HG02970 (cell line): ENCODE results near the gene MAGEC3.
"Not testable (repeated sequence)": the region's sequence is repeated elsewhere in the genome, so short reads cannot be mapped to it uniquely, and the experiment has no call there.

ENCODE experiments used
- ATAC-seq: cut with Tn5 transposase; IDR thresholded peaks from one replicate; pipeline ENCODE4 v1.9.1; 2021; ENCODE audit warnings: mild to moderate bottlenecking, moderate library complexity, moderate number of reproducible peaks; ENCODE audit not compliant: unreplicated experiment, low FRiP score

The MAGEC3 gene, protein sequence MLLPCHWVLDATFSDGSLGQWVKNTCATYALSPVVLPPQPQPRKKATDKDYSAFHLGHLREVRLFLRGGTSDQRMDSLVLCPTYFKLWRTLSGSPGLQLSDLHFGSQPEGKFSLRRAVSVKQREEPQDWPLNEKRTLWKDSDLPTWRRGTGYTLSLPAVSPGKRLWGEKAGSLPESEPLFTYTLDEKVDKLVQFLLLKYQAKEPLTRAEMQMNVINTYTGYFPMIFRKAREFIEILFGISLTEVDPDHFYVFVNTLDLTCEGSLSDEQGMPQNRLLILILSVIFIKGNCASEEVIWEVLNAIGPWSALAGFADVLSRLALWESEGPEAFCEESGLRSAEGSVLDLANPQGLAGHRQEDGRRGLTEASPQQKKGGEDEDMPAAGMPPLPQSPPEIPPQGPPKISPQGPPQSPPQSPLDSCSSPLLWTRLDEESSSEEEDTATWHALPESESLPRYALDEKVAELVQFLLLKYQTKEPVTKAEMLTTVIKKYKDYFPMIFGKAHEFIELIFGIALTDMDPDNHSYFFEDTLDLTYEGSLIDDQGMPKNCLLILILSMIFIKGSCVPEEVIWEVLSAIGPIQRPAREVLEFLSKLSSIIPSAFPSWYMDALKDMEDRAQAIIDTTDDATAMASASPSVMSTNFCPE

GRCh38 chrX:141838016-141838415 lies at the start of gene MAGEC3:
Gene MAGEC3 (plus strand): TSS chrX:141838316. CDS start chrX:141838316, 0 bp downstream.
- ATAC-seq: no peak

DNA sequence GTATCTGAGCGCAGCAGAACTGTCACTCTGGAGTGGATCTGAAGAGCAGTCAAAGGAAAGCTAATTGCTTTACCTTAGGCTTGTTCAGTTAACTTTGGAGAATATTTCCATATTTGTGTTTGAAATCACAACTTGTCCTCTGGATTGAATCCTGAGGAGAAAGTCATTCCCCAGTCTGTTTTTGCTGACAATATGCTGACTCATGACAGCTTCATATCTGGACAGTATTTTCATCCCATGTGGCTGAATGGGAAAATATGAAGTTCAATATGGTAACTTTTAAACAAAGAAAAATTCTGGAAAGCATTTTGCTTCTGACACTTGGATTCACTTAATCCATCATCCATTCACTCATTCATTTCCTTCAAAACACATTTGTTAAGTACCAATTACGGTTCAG lies 46.3 kb upstream of the MAGEC3 start:
- no peak for ATAC-seq

- ATAC-seq: no peak
Measured at GRCh38 chrX:141811438-141811837, 26.7 kb upstream of the MAGEC3 start.

DNA sequence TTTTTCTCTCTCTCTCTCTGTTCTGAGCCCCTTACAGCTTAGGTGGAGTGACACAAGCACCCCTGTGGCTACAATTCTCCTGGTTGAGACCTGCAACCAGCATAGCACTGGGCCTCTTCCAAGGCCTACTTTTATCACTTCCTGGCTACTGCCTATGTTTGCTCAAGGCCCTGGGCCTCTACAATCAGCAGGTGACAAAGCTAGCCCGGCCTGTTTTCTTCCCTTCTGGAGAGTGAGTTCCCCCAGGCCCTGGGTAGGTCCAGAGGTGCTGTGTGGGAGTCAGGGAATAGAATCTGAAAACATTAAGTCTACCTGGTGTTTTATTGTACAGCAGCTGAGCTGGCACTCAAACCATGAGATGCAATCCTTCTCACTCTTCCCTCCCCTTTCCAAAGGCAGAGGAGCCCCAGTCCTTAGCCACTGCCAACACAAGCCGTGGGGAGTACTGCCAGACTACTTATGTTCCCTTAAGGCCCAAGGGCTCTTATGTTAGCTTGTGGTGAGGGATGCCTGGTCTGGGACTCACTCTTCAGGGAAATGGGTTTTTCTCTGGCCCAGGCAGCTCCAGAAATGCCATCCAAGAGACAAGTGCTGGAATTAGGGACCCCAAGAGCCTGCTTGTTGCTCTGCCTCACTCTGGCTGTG lies 23.8 kb upstream of the MAGEC3 start:
- no peak for ATAC-seq

- no peak for ATAC-seq
Measured at GRCh38 chrX:141815904-141816303, 22.2 kb upstream of the MAGEC3 start.

DNA sequence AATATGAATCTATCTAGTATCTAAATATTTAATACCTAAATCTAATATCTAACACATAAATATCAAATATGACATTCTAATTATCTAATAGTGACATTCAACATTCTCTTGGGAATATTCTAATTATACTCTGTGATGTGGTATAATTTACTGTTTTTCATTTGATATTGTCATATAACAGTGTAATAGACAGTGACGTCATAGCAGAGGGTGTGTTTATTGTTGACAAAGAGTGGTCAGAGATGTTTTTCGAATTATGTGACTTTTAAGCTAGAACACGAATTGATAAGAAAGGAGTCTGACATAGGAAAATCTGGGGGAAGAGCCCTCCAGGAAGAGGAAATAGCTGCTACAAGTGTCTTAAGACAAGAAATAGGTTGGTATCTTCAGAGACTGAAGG lies 5.9 kb upstream of the MAGEC3 start:
- no peak for ATAC-seq

DNA sequence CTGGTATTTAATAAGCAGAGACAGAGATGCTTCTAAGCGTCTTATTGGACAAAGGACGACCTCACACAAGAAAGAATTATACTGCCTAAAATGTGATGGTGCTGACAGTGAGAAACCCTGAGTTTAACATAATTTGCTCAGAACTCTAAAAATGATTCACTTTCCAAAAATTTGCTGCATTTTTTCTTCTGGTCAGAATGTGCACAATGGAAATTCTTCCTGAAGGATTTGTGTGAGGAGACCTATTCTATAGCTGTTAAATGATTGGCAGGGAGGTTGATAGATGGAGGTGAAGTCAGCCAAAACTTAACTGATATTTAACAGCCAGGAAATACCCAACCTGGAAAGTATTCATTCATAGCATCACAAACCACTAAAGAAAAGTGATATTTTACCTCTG lies 1.7 kb downstream of the MAGEC3 start:
- ATAC-seq: no peak

DNA sequence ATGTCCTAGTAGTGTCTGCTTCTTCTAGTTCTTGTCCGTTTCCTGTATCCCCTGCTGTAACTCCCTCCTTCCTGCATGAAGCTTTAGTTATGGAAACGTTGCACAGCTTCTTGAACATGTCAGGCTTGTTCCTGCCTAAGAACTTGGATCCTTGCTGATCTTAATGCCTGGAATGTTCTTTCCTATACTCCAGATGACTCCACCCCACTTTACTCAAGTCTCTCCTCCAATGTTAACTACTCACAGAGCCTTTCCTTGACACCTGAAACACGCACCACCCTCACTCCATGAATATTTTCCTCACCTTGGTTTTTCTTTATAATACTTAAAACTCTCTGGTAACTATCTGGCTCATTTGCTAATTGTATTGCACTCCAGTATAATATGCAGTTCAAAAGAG lies 19.4 kb downstream of the MAGEC3 start:
- ATAC-seq: no peak

DNA sequence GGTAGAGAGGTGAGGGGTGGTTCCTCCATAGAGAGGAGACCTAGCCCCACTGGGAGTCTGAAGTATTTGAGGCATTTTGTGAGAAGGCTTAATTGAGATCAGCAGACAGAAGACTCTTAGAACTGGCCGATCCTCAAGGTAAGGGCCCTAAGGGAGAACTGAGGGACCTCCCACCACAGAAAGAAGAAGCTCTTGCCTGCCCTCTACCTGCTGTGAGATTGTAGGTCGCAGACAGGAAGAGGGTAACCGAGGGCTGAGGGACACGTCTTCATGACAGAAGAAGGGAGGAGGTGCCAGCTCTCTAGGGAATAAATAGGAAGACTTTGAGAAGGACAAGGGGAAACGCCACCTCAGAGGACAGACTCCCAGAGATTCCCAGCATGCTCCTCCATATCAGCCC lies 41.5 kb downstream of the MAGEC3 start:
- ATAC-seq: no peak

- not testable (repeated sequence) for ATAC-seq
Measured at GRCh38 chrX:141888811-141889210, 50.7 kb downstream of the MAGEC3 start.

DNA sequence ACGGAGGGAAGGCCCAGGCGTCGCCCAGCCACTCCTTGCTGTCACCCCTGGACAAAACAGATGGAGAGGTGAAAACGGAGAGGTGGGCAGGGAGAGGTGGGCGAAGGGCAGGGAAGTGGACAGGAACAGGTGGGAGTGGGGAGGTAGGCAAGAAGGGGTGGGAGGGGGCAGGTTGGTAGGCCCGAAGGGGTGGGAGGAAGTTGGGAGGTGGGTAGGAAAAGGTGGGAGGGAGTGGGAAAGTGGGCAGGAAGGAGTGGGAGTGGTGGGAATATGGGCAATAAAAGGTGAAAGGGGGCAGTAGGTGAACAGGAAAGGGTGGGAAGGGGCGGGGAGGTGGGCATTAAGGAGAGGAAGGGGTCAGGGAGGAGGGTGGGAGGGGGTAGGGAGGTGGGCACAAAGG lies 56.6 kb downstream of the MAGEC3 start:
- ATAC-seq: no peak

DNA sequence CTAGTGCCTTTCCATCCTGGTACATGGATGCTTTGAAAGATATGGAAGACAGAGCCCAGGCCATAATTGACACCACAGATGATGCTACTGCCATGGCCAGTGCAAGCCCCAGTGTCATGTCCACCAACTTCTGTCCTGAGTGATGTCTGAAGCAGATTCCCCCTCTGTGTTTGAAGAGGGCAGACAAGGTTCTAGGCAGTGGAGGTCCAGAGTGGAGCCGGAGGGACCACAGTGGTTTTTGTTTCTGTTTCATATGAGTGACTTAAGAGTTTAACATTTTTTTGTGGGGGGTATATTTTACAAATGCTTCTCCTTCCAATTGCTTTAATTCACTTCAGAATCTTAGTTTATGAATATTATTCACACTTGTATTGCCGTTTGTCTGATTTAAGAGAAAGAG lies 59.6 kb downstream of the MAGEC3 start:
- ATAC-seq: no peak

DNA sequence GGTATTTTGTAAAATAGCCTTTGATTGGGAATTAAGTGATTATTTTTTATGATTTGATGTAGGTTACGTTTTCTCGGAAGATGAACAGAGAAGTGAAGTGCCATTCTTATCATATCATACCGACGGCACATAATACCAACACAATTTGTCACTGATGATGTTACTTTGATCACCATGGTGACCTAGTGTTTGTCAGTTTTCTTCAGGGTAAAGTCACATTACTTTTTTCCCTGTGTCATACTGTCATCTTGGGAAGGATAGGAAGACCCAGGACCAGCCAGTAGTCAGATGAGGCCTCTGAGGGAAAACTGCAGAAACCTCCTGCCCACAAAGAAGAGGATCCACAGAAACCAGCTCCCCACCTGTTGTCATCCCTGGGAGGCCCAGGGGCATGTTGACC lies 64.2 kb downstream of the MAGEC3 start:
- no peak for ATAC-seq

DNA sequence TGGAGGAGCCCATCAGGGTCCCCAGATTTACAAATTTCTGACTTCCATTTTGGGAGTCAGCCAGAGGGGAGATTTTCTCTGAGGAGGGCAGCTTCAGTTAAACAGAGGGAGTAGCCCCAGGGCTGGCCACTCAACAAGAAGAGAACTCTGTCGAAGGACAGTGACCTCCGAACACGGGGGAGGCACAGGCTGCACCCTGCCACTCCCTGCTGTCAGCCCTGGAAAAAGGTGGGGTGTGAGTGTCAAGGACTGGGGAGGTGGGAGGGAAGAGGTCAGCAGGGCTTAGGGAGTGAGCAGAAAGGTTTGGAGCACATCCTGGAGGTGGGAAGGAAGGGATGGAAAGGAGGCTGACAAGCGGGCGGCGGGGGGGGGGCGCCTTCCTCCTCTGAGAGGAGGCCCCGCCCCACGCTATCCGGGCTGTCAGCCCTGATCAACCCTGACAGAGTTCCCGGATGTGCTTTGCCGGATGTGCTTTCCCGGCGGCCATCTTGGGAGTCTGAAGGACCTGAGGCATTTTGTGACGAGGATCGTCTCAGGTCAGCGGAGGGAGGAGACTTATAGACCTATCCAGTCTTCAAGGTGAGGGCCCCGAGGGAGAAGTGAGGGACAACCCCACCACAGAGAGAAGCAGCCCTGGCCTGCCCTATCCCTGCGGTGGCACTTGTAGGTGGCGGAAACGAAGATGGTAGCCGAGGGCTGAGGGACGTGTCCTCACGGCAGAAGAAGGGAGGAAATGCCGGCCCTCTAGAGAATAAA lies 65.5 kb downstream of the MAGEC3 start, which contains the start of gene MAGEC1:
TSS of gene MAGEC1 (plus strand) at position 495 of the 756 bp plus-strand sequence. CDS start 1,179 bp downstream, outside the sequence.
- ATAC-seq: no peak

- no peak for ATAC-seq
Measured at GRCh38 chrX:141904262-141904661, 66.1 kb downstream of the MAGEC3 start.

DNA sequence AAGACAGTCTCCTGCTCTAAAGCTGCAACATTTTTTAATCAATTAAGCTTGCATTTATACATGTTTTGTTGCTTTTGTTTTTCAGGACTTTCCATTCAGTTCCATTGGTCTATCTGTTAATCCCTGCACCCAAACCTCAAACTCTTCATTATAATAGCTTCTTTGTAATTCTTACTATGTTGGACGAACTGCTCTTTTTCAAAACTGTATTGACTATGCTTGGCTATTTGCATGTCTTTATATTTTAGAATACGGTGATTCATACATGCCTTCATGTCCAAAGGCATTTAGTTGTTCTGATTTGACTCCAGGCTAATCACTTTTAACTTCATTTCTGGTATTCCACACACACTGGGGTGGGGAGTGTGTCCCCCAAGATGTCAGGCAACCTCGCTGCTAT lies 79.7 kb downstream of the MAGEC3 start:
- no peak for ATAC-seq

- no peak for ATAC-seq
Measured at GRCh38 chrX:141924293-141924692, 86.2 kb downstream of the MAGEC3 start.

- ATAC-seq: no peak
Measured at GRCh38 chrX:141928432-141928831, 90.3 kb downstream of the MAGEC3 start.

GRCh38 chrX:141934059-141934641 lies 96.0 kb downstream of the MAGEC3 start:
- ATAC-seq: no peak

DNA sequence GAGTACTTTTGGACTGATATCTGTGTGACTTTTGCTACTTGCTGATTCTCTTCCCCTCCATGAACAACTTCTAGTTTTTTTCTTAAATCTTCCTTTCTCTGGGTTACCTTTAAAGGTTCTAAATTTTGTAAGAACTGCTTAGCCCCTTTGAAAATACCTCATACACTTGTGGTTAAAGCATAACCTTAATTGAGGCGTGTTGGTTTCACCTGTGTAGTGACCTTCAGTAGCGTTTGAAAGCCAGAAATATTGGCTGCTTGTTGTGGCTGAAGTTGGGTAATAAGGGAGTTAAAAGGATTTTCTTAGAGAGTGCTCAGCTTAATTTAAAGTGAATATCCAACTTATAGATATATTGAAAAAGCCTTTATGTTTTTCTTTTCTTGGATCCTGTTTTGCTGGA lies 97.5 kb downstream of the MAGEC3 start:
- ATAC-seq: no peak
